SKM-1 (cell line): ENCODE measurements around the gene PGBD4.
A peak's percentile ranks its signal among the peaks of the same experiment; 100 is the strongest.

Source experiments
- DNase-seq: peaks from one replicate; lab custom pipeline; 2025; ENCODE audit not compliant: unreplicated experiment; lab: John Stamatoyannopoulos, UW

PGBD4 gene

GRCh38 chr15:34101366-34102174 lies at the start of gene PGBD4, which contains the start of gene EMC7:
Gene PGBD4 (plus strand): TSS chr15:34102083. CDS start chr15:34102532, 449 bp downstream.
Gene EMC7 (minus strand): TSS chr15:34101862. CDS start chr15:34101839, 23 bp downstream.
- DNase-seq: peak; percentile 90

- DNase-seq: no peak
Observed at GRCh38 chr15:34054081-34054707, 47.7 kb upstream of the PGBD4 start.

GRCh38 chr15:34055868-34056595 lies 45.9 kb upstream of the PGBD4 start:
- no peak for DNase-seq

GRCh38 chr15:34056911-34057310 lies 45.0 kb upstream of the PGBD4 start:
- DNase-seq: no peak

- no peak for DNase-seq
Observed at GRCh38 chr15:34059476-34059875, 42.4 kb upstream of the PGBD4 start.

- no peak for DNase-seq
Observed at GRCh38 chr15:34059946-34060345, 41.9 kb upstream of the PGBD4 start.

- DNase-seq: no peak
Observed at GRCh38 chr15:34064438-34064837, 37.4 kb upstream of the PGBD4 start.

- no peak for DNase-seq
Observed at GRCh38 chr15:34065261-34065660, 36.6 kb upstream of the PGBD4 start.

- DNase-seq: no peak
Observed at GRCh38 chr15:34065941-34066340, 35.9 kb upstream of the PGBD4 start.

GRCh38 chr15:34070003-34070402 lies 31.9 kb upstream of the PGBD4 start:
- DNase-seq: no peak

- DNase-seq: no peak
Observed at GRCh38 chr15:34076785-34077184, 25.1 kb upstream of the PGBD4 start.

GRCh38 chr15:34078900-34079299 lies 23.0 kb upstream of the PGBD4 start:
- DNase-seq: no peak

GRCh38 chr15:34079904-34080303 lies 22.0 kb upstream of the PGBD4 start:
- DNase-seq: no peak

- no peak for DNase-seq
Observed at GRCh38 chr15:34084086-34084485, 17.8 kb upstream of the PGBD4 start.

GRCh38 chr15:34085746-34086145 lies 16.1 kb upstream of the PGBD4 start:
- no peak for DNase-seq

GRCh38 chr15:34099914-34100313 lies 2.0 kb upstream of the PGBD4 start:
- no peak for DNase-seq

- DNase-seq: no peak
Observed at GRCh38 chr15:34102175-34102925, 467 bp downstream of the PGBD4 start.

GRCh38 chr15:34106423-34106822 lies 4.5 kb downstream of the PGBD4 start:
- DNase-seq: no peak

- DNase-seq: no peak
Observed at GRCh38 chr15:34107315-34107714, 5.4 kb downstream of the PGBD4 start.

- peak; percentile 60 for DNase-seq
Observed at GRCh38 chr15:34109797-34110663, 8.1 kb downstream of the PGBD4 start.
